Left ventricle myocardium inferior (tissue), 1 donor: ENCODE results near the gene EZR. TPM values are rescaled to one million over a fixed set of nuclear protein-coding genes. Genes with fewer than 3 reads are reported as not detected.

Source experiments
- DNase-seq: peaks from one replicate; pipeline ENCODE4 v3.0.0-alpha.2; 2020
- H3K27ac ChIP-seq: fragments of 200-600 bp; replicated peaks from 2 replicates; pipeline ENCODE4 v1.8.0; 2021
- H3K27me3 ChIP-seq: fragments of 200-600 bp; 2 replicates; pipeline ENCODE4 v1.8.0; 2021; ENCODE audit warnings: low read depth
- H3K36me3 ChIP-seq: fragments of 200-600 bp; 2 replicates; pipeline ENCODE4 v1.8.0; 2021
- H3K4me1 ChIP-seq: fragments of 200-600 bp; 2 replicates; pipeline ENCODE4 v1.8.0; 2021
- H3K4me3 ChIP-seq: fragments of 200-600 bp; 2 replicates; pipeline ENCODE4 v1.8.0; 2021; ENCODE audit warnings: mild to moderate bottlenecking, moderate library complexity
- H3K9me3 ChIP-seq: fragments of 200-600 bp; replicated peaks from 2 replicates; pipeline ENCODE4 v1.8.0; 2021
- intact Hi-C: fragments of 100-400 bp; cut with micrococcal nuclease; formaldehyde crosslinking; loops from one replicate; pipeline ENCODE4 v1.11.0; 2022
- total RNA-seq: library from RNA; stranded (reverse); fragmentation: NEBNext Ultra II Directional; extraction: Animal tissue kit (Norgen Biotek cat#: 25700); gene quantifications from one replicate; pipeline ENCODE4 v1.2.1, GENCODE V29; 2021
- TF ChIP-seq, protein P1 (sequence below): fragments of 200-600 bp; IDR thresholded peaks from 2 replicates; pipeline ENCODE4 v1.8.0; 2021; ENCODE audit warnings: antibody characterized with exemption, mild to moderate bottlenecking, borderline replicate concordance
- donor health status: DM: no; HTN: yes; CAD: no; lungs with severe emphysema.

Gene EZR
- total RNA-seq, 1 donor from 2014 or later: 242 TPM

DNA sequence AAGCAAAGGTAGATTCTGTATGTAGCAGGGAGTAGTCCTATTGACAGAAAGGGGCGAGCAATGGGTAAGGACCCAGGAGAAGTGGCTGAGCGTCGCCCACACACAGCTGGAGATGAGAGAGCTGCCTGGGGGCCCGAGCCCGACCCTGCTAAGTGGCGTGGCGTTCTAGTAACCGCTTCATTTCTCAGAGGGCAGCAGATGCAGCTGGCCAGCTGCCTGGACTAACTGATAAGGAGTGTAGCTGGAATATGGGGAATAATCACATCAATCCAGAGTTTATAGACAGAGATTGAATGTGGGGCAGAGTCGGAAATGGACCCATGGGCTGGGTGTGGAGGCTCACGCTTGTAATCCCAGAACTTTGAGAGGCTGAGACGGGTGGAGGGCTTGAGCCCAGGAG lies 64.4 kb downstream of the EZR start:
- no peaks in the 10 kb centered on the region for H3K9me3 ChIP-seq
- intact Hi-C loops: no loop called here
- H3K36me3 ChIP-seq: peaks cover 6% of the 10 kb centered on the region
- DNase-seq: no peak
- peaks cover 30% of the 10 kb centered on the region for H3K4me1 ChIP-seq
- H3K27me3 ChIP-seq: no peaks in the 10 kb centered on the region
- TF ChIP-seq, protein P1, sequence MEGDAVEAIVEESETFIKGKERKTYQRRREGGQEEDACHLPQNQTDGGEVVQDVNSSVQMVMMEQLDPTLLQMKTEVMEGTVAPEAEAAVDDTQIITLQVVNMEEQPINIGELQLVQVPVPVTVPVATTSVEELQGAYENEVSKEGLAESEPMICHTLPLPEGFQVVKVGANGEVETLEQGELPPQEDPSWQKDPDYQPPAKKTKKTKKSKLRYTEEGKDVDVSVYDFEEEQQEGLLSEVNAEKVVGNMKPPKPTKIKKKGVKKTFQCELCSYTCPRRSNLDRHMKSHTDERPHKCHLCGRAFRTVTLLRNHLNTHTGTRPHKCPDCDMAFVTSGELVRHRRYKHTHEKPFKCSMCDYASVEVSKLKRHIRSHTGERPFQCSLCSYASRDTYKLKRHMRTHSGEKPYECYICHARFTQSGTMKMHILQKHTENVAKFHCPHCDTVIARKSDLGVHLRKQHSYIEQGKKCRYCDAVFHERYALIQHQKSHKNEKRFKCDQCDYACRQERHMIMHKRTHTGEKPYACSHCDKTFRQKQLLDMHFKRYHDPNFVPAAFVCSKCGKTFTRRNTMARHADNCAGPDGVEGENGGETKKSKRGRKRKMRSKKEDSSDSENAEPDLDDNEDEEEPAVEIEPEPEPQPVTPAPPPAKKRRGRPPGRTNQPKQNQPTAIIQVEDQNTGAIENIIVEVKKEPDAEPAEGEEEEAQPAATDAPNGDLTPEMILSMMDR: no peak
- no peak overlapping the region for H3K27ac ChIP-seq
- H3K4me3 ChIP-seq: no peak overlapping the region

DNA sequence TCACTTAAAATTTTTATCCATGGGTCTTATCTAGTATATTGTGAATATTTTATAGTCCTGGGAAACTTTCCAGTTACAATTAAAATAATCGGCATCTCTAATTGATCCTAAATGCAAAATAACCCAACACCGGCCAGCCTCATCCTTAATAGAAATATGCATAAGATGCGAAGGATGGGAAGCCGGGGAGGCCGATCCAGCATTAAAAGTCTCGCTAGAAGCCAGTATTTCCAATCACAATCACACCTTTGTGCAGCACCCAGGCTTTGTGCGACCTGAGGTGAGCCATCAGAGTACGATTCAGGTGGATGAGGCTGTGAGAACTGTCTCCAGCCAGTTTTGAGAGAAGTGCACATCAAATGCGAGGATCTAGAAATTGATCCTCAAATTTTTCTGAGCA lies 65.4 kb downstream of the EZR start:
- Histone ChIP-seq H3K9me3 (no peaks in the 10 kb centered on the region), H3K27ac (no peak overlapping the region), H3K27me3 (no peaks in the 10 kb centered on the region), H3K4me3 (no peak overlapping the region), H3K36me3 (peaks cover 6% of the 10 kb centered on the region), H3K4me1 (peaks cover 30% of the 10 kb centered on the region)
- intact Hi-C loops: no loop called here
- no peak for DNase-seq
- TF ChIP-seq, protein P1: no peak

- TF ChIP-seq, protein P1: peak; percentile 39
- peaks cover 24% of the 10 kb centered on the region for H3K4me1 ChIP-seq
- peaks cover 6% of the 10 kb centered on the region for H3K36me3 ChIP-seq
- H3K4me3 ChIP-seq: no peak overlapping the region
- intact Hi-C loops: no loop called here
- peak overlapping the region; percentile 42 for H3K27ac ChIP-seq
- peak; percentile 48 for DNase-seq
- H3K9me3 ChIP-seq: no peaks in the 10 kb centered on the region
- no peaks in the 10 kb centered on the region for H3K27me3 ChIP-seq
Observed at GRCh38 chr6:158752613-158753012, 66.6 kb downstream of the EZR start.

DNA sequence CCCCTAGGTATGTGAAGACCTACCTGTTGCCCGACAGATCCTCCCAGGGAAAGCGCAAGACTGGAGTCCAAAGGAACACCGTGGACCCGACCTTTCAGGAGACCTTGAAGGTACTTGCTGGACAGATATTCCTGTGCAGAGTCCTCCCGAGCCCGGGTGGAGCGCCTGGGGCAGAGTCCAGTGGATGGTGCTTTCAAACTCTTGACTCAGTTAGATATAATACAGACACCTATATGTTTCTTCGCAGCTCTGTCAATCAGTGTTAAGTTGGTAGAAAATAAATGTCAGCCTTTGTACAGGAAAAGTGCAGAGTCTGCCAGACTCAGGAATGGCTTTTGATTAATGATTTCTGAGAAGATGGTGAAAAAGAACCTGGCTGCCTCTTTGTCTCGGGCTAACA lies 67.2 kb downstream of the EZR start:
- intact Hi-C loops: no loop called here

DNA sequence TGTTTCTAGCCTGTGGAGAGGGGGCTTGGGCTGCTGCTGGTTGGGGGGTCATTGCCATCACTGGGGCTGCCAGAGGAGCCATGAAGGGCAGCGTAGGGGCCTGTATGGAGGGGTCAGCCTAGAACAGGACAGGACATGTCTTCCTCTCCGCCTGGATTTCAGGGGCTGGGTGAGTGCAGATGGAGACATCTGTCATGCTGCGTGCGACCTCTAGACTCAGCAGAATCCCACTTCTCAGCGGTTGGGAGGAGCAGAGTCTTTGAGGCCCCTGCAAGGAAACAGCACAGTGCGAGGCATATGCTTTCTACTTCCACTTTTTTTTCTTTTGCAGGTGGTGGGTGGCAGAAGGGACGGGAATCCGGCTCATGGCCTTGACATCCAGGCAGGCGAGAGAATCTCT lies 67.9 kb downstream of the EZR start:
- DNase-seq: no peak
- Histone ChIP-seq H3K4me3 (no peak overlapping the region), H3K27ac (no peak overlapping the region), H3K36me3 (no peaks in the 10 kb centered on the region), H3K4me1 (peaks cover 24% of the 10 kb centered on the region), H3K27me3 (no peaks in the 10 kb centered on the region), H3K9me3 (no peaks in the 10 kb centered on the region)
- TF ChIP-seq, protein P1: no peak
- intact Hi-C loops: no loop called here

More for the DNA sequence above, 67.2 kb downstream of the EZR start:
- H3K36me3 ChIP-seq: no peaks in the 10 kb centered on the region
- H3K27me3 ChIP-seq: no peaks in the 10 kb centered on the region
- peaks cover 24% of the 10 kb centered on the region for H3K4me1 ChIP-seq
- TF ChIP-seq, protein P1: no peak
- no peak for DNase-seq
- peak overlapping the region; percentile 42 for H3K27ac ChIP-seq
- H3K4me3 ChIP-seq: no peak overlapping the region
- no peaks in the 10 kb centered on the region for H3K9me3 ChIP-seq

DNA sequence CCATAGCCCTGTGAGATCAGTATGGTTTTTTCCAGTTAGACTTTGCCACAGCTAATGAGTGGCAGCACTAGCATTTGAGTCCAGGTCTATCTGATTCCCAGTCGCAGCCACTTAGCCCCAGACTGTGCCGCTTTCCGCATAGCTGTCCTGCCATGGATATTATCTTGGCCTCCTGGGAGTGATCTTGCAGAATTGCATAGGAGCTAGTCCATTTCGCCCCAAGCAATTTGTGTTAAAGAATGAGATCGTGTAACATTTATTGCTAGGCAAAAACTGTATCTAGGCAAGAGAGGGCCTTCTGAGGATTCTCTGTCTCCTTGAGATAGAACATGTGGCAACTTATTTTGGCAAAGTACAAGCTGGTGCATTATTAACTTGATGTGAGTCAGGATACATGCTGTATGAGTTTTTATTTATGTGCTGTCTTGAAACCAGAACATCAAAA lies 74.2 kb downstream of the EZR start:
- no peak overlapping the region for H3K4me3 ChIP-seq
- no peak for DNase-seq
- no peak overlapping the region for H3K27ac ChIP-seq
- peaks cover 3% of the 10 kb centered on the region for H3K9me3 ChIP-seq
- H3K4me1 ChIP-seq: peaks cover 9% of the 10 kb centered on the region
- TF ChIP-seq, protein P1: no peak
- no peaks in the 10 kb centered on the region for H3K27me3 ChIP-seq
- peaks cover 3% of the 10 kb centered on the region for H3K36me3 ChIP-seq
- intact Hi-C loops: no loop called here
